GM18873 (cell line): ENCODE data around the gene CLDN5.

ENCODE experiments used
- ATAC-seq: cut with Tn5 transposase; IDR thresholded peaks from one replicate; pipeline ENCODE4 v1.9.1; 2021; ENCODE audit warnings: mild to moderate bottlenecking, moderate library complexity, moderate number of reproducible peaks; ENCODE audit not compliant: unreplicated experiment, low FRiP score

CLDN5 gene

GRCh38 chr22:19507534-19507861 is 16.7 kb downstream of the CLDN5 start:
- ATAC-seq = no peak

- no peak for ATAC-seq
Observed at GRCh38 chr22:19506212-19506611, 18.0 kb downstream of the CLDN5 start.

GRCh38 chr22:19505735-19506126 is 18.5 kb downstream of the CLDN5 start:
- no peak for ATAC-seq

- ATAC-seq = no peak
Observed at GRCh38 chr22:19504900-19505734, 19.1 kb downstream of the CLDN5 start.

GRCh38 chr22:19503869-19504268 is 20.3 kb downstream of the CLDN5 start:
- ATAC-seq = no peak

GRCh38 chr22:19503367-19503766 is 20.8 kb downstream of the CLDN5 start:
- no peak for ATAC-seq

- no peak for ATAC-seq
Observed at GRCh38 chr22:19501897-19502447, 22.2 kb downstream of the CLDN5 start.

GRCh38 chr22:19499880-19500242 is 24.3 kb downstream of the CLDN5 start:
- no peak for ATAC-seq

- ATAC-seq = no peak
Observed at GRCh38 chr22:19499236-19499879, 24.9 kb downstream of the CLDN5 start.

GRCh38 chr22:19498866-19499190 is 25.4 kb downstream of the CLDN5 start:
- ATAC-seq = no peak

GRCh38 chr22:19498154-19498865 is 25.9 kb downstream of the CLDN5 start:
- ATAC-seq = no peak

GRCh38 chr22:19497245-19497644 is 27.0 kb downstream of the CLDN5 start:
- ATAC-seq = no peak

- ATAC-seq = no peak
Observed at GRCh38 chr22:19496324-19496630, 27.9 kb downstream of the CLDN5 start.

GRCh38 chr22:19495562-19496323 is 28.5 kb downstream of the CLDN5 start:
- ATAC-seq = no peak

- ATAC-seq = no peak
Observed at GRCh38 chr22:19494676-19495173, 29.5 kb downstream of the CLDN5 start.

GRCh38 chr22:19494001-19494560 is 30.1 kb downstream of the CLDN5 start:
- ATAC-seq = no peak

- ATAC-seq = no peak
Observed at GRCh38 chr22:19492504-19493174, 31.6 kb downstream of the CLDN5 start.

GRCh38 chr22:19490628-19491230 is 33.5 kb downstream of the CLDN5 start:
- no peak for ATAC-seq
